Lung (tissue), 12 donors: ENCODE results near the gene ADPRHL1. TPM values are rescaled to one million over a fixed set of nuclear protein-coding genes. Genes with fewer than 3 reads are reported as not detected.

Experiments
- ATAC-seq: fragments of 200-7000 bp; cut with Tn5 transposase; one replicate; pipeline ENCODE4 v1.9.1; 2020; ENCODE audit warnings: moderate number of reproducible peaks; ENCODE audit not compliant: insufficient read depth, low FRiP score
- DNase-seq, 3 donors: peaks; one replicate each; pipeline ENCODE4 v3.0.0-alpha.2; 2013 to 2017
- H3K27ac ChIP-seq, 2 donors: one replicate each; pipeline ENCODE4 v1.5.1; 2013; ENCODE audit warnings: mild to moderate bottlenecking in 2 of 2, moderate library complexity in 2 of 2, control low read depth in 1 of 2, inconsistent platforms in 1 of 2, low read depth in 1 of 2, low read length in 1 of 2
- H3K27me3 ChIP-seq, 3 donors: one replicate each; pipeline ENCODE4 v1.5.1; 2013; ENCODE audit warnings: low read length in 2 of 3; ENCODE audit not compliant: control insufficient read depth in 3 of 3, insufficient read depth in 3 of 3
- H3K36me3 ChIP-seq, 4 donors: one replicate each; pipeline ENCODE4 v1.5.1; 2013; ENCODE audit warnings: low read length in 4 of 4, mild to moderate bottlenecking in 1 of 4, moderate library complexity in 1 of 4; ENCODE audit not compliant: control insufficient read depth in 4 of 4, insufficient read depth in 4 of 4
- H3K4me1 ChIP-seq, 5 donors: one replicate each; pipeline ENCODE4 v1.5.1; 2013; ENCODE audit warnings: low read length in 5 of 5, mild to moderate bottlenecking in 2 of 5, moderate library complexity in 1 of 5; ENCODE audit not compliant: control insufficient read depth in 5 of 5, insufficient read depth in 5 of 5
- H3K4me3 ChIP-seq: one replicate; pipeline ENCODE4 v1.5.1; 2013; ENCODE audit warnings: mild to moderate bottlenecking, control low read depth, moderate library complexity
- H3K9ac ChIP-seq, 2 donors: one replicate each; pipeline ENCODE4 v1.5.1; 2013; ENCODE audit warnings: low read length in 2 of 2, control low read depth in 1 of 2; ENCODE audit not compliant: insufficient read depth in 1 of 2
- H3K9me3 ChIP-seq, 4 donors: one replicate each; pipeline ENCODE4 v1.5.1; 2013; ENCODE audit warnings: low read length in 3 of 4, mild to moderate bottlenecking in 1 of 4, moderate library complexity in 1 of 4; ENCODE audit not compliant: control insufficient read depth in 4 of 4, insufficient read depth in 3 of 4
- CTCF ChIP-seq: IDR thresholded peaks from 2 replicates; pipeline ENCODE4 v1.5.1; 2012; ENCODE audit warnings: mild to moderate bottlenecking; ENCODE audit errors: control extremely low read depth, extremely low read depth
- WGBS, 2 donors: extraction: QIAGEN DNeasy Blood & Tissue Kit; methylation state at CpG; one replicate each; pipeline ENCODE4 v1.1.7; 2013; 5-methylcytosine and 5-hydroxymethylcytosine counted together
- polyA plus RNA-seq, 2 donors: library from polyadenylated mRNA; stranded (reverse); fragments of 200-250 nt; gene quantifications; one replicate each; pipeline ENCODE4 v1.2.1, GENCODE V29; 2013
- total RNA-seq, 2 donors: library from RNA; depleted of rRNA in 1 of 2; stranded (reverse); fragments of >200 nt in 1 of 2; gene quantifications; one replicate each; pipeline ENCODE4 v1.2.1, GENCODE V29; 2014 to 2021
- donor health status: control.
- donor health status: control.
- donor health status: Bipolar disorder and iron deficiency.
- donor health status: healthy.
- donor health status: DM: yes; HTN: yes; CAD: no.

ADPRHL1 gene
- total and polyA plus RNA-seq, 4 donors = 0.83 to 4.9 (median 1.3) TPM

DNA sequence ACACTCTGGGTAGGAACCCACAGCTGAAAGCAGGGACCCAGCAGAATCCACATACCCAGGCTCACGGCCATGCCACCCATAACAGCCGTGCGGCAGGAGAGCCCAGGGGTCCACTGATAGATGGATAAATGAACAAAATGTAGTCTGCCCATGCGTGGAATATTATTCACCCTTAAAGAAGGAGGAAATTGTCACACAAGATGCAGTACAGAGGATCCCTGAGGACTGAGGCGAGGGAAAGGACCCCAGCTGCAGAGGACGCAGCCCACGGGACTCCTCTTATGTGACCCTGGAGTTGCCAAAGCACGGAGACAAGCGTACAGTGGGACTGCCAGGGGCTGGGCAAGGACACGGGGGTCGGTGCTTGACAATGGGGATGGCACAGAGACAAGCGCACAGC is 100.0 kb downstream of the ADPRHL1 start:
- no peak for TF ChIP-seq CTCF
- Histone ChIP-seq H3K4me1 (peaks cover 0 to 8% (median 2%) of the 10 kb centered on the region in 5 donors), H3K27ac (no peak overlapping the region), H3K27me3 (no peaks in the 10 kb centered on the region), H3K9ac (no peak overlapping the region), H3K4me3 (no peak overlapping the region), H3K36me3 (peaks cover 0 to 2% (median 0%) of the 10 kb centered on the region in 4 donors), H3K9me3 (no peaks in the 10 kb centered on the region)
- WGBS, 2 donors = 88 to 90% methylated on average over 12 of the region's 12 CpGs
- DNase-seq (no peak), ATAC-seq (no peak)

DNA sequence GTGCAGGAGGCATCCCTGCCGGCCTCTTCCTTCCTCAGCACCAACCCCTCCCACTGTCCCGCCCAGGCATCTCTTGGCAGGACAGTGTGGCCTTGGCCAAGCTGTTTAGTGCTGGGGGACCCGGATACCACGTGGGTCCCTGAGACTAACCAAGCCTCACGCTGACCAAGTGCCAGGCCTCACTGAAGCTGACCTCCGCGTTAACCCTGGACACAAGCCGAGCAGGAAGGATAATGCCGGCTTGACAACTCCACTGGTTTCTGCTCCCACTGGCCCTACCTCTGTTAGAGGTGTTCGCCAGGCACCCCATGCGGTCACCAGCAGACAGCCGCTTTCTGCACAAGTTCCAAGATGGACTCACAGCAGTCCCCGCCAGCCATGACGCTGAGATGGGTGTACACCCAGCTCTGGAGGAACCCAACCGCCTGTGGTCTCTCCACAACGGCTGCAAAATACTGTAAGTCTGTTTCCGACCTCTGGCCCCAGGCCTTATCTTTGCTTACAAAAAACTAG is 101.7 kb downstream of the ADPRHL1 start:
- DNase-seq = peak; percentile 70 to 85 (median 82)
- Histone ChIP-seq H3K9ac (no peak overlapping the region), H3K9me3 (no peaks in the 10 kb centered on the region), H3K27ac (peak overlapping the region in 1 of 2 donors; percentile 10), H3K4me3 (no peak overlapping the region), H3K27me3 (no peaks in the 10 kb centered on the region), H3K36me3 (peaks cover 0 to 4% (median 0%) of the 10 kb centered on the region in 4 donors), H3K4me1 (peaks cover 0 to 8% (median 2%) of the 10 kb centered on the region in 5 donors)
- ATAC-seq = peak; percentile 77
- WGBS, 2 donors = 67 to 73% methylated on average over 17 of the region's 17 CpGs
- no peak for TF ChIP-seq CTCF

- H3K4me1 ChIP-seq = peaks cover 0 to 8% (median 2%) of the 10 kb centered on the region in 5 donors
- H3K27ac ChIP-seq = peak overlapping the region in 1 of 2 donors; percentile 4
- no peak for TF ChIP-seq CTCF
- H3K36me3 ChIP-seq = peaks cover 0 to 4% (median 0%) of the 10 kb centered on the region in 4 donors
- DNase-seq (no peak), ATAC-seq (no peak)
- WGBS, 2 donors = 94 to 98% methylated on average over 20 of the region's 20 CpGs
- H3K9me3 ChIP-seq = no peaks in the 10 kb centered on the region
- H3K9ac ChIP-seq = no peak overlapping the region
- H3K4me3 ChIP-seq = no peak overlapping the region
- H3K27me3 ChIP-seq = no peaks in the 10 kb centered on the region
Measured at GRCh38 chr13:113350938-113351335, 102.4 kb downstream of the ADPRHL1 start.
